AG08395 (cell line): ENCODE results near the gene KDM2B.

Source experiments
- DNase-seq: peaks from one replicate; pipeline ENCODE4 v3.0.0; 2012; ENCODE audit warnings: mixed read lengths, low spot score

KDM2B gene

DNA sequence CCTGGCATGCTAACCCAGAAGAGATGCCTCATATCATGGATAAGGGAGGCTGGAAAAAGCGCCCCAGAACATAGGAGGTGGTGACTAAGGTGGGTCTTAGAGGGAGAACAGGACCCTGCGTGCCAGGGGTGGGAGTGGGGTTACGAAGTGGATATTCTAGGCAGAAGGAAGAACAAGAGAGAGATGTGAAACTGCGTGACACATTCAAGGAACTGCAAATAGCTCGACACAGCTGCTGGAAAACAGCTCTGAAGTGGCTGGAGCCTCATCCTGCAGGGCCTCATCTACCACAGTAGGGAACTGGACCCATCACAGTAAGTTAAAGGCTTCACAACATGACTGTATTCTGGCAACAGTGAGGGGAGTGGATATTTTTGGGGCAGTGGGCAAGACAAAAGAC lies 119.8 kb downstream of the KDM2B start:
- DNase-seq, result no peak

- no peak for DNase-seq
These were observed 124.3 kb downstream of the KDM2B start for GRCh38 chr12:121456551-121456950.

- no peak for DNase-seq
These were observed 124.9 kb downstream of the KDM2B start for GRCh38 chr12:121455766-121456420.

- DNase-seq, result no peak
These were observed 125.9 kb downstream of the KDM2B start for GRCh38 chr12:121454921-121455320.

GRCh38 chr12:121453629-121454028 lies 127.2 kb downstream of the KDM2B start:
- no peak for DNase-seq

GRCh38 chr12:121452985-121453360 lies 127.8 kb downstream of the KDM2B start:
- DNase-seq, result no peak

GRCh38 chr12:121452340-121452984 lies 128.4 kb downstream of the KDM2B start:
- DNase-seq, result peak; percentile 67

- peak; percentile 34 for DNase-seq
These were observed 128.9 kb downstream of the KDM2B start for GRCh38 chr12:121451961-121452339.

- no peak for DNase-seq
These were observed 132.0 kb downstream of the KDM2B start for GRCh38 chr12:121448771-121449315.

DNA sequence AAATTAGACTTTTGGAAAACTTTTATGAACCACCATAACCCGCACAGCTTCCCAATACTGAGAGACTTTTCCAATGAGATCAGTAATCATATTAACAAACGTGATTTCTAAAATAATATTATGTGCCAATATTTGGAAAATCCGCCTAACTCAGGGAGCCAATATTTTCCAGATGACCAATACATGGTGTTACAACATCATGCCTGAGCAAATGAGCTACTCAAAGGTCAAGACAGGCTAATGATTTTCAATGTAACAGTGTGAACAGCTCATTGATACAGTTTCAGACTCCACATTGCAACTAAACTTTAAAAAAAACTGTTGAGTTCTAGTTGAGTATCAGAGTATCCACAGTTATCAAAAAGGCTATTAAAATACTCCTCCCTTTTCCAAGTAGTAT lies 134.1 kb downstream of the KDM2B start:
- DNase-seq, result no peak

DNA sequence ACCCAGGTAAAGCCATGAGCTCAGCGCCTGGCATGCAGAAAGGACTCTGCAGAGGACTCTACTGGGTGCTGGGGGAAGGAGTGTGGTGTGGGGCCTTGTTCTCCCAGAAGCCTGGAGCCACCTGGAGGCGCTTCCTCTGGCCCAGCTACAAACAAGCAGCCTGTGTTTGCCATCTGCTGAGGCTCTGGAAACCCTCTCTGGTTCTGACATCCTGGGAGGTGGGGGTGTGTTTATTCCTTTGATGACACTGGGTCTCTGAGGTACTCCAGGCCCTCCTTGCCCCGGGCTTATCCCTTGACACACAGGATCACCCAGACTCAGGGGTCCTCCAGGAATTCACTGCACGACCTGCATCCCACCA lies 136.0 kb downstream of the KDM2B start:
- DNase-seq, result no peak

- DNase-seq, result no peak
These were observed 136.6 kb downstream of the KDM2B start for GRCh38 chr12:121443911-121444841.

GRCh38 chr12:121443193-121443870 lies 137.5 kb downstream of the KDM2B start:
- peak; percentile 96 for DNase-seq

- DNase-seq, result no peak
These were observed 138.5 kb downstream of the KDM2B start for GRCh38 chr12:121442028-121442948.

DNA sequence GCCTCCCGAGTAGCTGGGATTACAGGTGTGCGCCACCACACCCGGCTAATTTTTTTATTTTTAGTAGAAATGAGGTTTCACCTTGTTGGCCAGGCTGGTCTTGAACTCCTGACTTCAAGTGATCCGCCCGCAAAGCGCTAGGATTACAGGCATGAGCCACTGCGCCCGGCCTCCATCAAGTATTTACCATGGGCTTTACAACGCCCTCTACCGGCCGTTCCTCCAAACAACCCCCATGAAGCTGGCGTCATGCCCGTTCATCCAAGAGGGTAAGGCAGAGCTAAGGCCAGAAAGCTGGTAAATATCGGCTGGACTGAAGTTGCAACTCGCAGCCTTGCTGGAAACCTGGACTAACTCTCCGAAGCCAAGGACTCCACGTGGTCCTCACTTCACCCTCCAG lies 139.3 kb downstream of the KDM2B start:
- DNase-seq, result no peak

GRCh38 chr12:121440768-121441167 lies 140.1 kb downstream of the KDM2B start:
- DNase-seq, result no peak

DNA sequence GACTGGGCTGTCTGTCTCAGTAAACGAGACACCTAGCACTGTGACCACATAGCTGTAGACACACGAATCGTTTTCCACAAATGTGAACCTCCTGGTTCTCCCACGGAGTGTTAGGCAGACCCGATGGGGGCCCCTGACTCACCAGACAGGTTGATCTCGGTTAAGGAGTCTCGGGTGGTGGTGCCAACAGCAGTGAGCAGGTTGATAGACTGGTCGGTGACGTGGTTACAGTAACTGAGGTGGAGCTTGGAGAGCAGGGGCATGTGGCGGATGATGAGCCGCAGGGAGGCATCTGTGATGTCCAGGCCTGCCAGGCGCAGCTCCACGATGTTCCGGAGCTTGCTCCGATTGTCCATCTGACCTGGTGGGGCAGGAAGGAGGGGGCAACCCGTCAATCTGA lies 141.1 kb downstream of the KDM2B start:
- DNase-seq, result no peak

- DNase-seq, result no peak
These were observed 141.9 kb downstream of the KDM2B start for GRCh38 chr12:121438905-121439304.

DNA sequence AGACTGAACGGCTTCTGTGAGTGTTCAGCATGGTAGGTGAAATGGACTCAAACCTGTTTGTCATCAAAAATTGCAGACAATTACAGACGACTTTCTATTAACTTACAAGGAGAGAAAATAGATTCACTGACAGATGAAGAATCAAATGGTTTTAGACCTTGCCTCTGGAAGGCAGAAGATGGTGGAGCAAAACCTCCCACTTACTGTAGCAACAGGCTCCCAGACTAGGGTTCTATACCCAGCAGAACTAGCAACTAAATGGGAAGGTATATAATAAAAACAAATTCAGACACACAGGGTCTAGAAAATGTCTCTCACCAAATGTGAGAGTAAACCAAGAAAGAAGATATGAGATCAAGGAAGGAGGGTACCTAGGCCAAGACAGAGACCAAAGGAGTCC lies 144.1 kb downstream of the KDM2B start:
- no peak for DNase-seq

DNA sequence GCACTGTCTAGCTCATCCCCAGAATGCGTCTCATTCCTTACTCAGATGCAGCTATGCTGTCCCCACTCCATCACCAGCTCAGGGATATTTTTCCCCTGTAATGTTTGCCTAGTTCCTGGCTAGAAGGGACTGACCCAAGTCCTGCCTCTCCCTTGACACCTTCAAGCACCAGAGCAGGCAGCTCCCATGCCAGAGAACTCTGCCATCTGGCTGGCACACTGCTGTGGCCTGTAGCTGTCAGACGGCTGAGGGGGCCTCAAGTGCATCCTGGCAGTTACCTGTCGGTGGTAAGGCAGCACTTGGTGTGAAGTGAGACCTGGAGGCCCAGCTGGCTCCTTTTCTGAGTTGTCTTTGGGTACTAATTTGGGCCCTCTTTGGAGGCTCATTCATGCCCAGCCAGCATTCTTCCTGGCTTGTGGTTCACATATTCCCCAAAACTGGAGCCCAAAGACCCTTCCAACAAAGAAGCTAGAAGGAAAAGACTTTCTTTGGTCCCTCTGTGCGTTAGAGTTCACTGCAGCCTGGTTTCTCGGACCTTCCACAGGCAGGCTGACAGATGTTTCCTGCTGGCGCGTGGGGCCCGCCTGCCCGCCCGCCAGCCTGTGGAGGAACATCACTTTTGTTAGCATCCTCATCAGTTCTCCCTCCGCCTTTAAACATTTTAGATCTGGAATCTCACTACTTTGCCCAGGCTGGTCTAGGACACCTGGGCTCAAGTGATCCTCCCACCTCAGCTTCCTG lies 147.9 kb downstream of the KDM2B start:
- no peak for DNase-seq
